D341Med (cell line): ENCODE measurements around the gene ADAT1.
A peak's percentile ranks its signal among the peaks of the same experiment; 100 is the strongest.

Experiments used
- DNase-seq: peaks from one replicate; pipeline ENCODE4 v3.0.0; 2012; ENCODE audit warnings: low spot score

Gene ADAT1

GRCh38 chr16:75576384-75576811 lies 46.7 kb downstream of the ADAT1 start:
- DNase-seq: no peak

GRCh38 chr16:75575958-75576357 lies 47.1 kb downstream of the ADAT1 start:
- DNase-seq: no peak

GRCh38 chr16:75573955-75574354 lies 49.1 kb downstream of the ADAT1 start:
- DNase-seq: no peak

GRCh38 chr16:75572864-75573542 lies 50.1 kb downstream of the ADAT1 start:
- DNase-seq: no peak

- no peak for DNase-seq
These were observed 52.5 kb downstream of the ADAT1 start for GRCh38 chr16:75570396-75571065.

- DNase-seq: no peak
These were observed 55.2 kb downstream of the ADAT1 start for GRCh38 chr16:75567911-75568310.

- no peak for DNase-seq
These were observed 56.3 kb downstream of the ADAT1 start for GRCh38 chr16:75566758-75567255.

- peak; percentile 93 for DNase-seq
These were observed 56.9 kb downstream of the ADAT1 start, which contains the start of gene GABARAPL2 for GRCh38 chr16:75566040-75566757. Gene GABARAPL2, plus strand, starts transcription at chr16:75566379. Its CDS starts 108 bp downstream, at chr16:75566487.

- no peak for DNase-seq
These were observed 57.4 kb downstream of the ADAT1 start for GRCh38 chr16:75565640-75566039.

GRCh38 chr16:75559564-75560372 lies 63.3 kb downstream of the ADAT1 start:
- DNase-seq: no peak

GRCh38 chr16:75558846-75559401 lies 64.2 kb downstream of the ADAT1 start:
- no peak for DNase-seq

GRCh38 chr16:75556431-75556950 lies 66.6 kb downstream of the ADAT1 start:
- DNase-seq: no peak

GRCh38 chr16:75555707-75556430 lies 67.2 kb downstream of the ADAT1 start, which contains the start of gene TMEM231:
Gene TMEM231, minus strand, starts transcription at chr16:75556252. Its CDS starts 43 bp downstream, at chr16:75556209.
- DNase-seq: peak; percentile 94

- DNase-seq: peak; percentile 85
These were observed 67.8 kb downstream of the ADAT1 start for GRCh38 chr16:75555213-75555706.

GRCh38 chr16:75552951-75553350 lies 70.1 kb downstream of the ADAT1 start:
- DNase-seq: no peak

- DNase-seq: peak; percentile 46
These were observed 72.8 kb downstream of the ADAT1 start for GRCh38 chr16:75550211-75550662.
